Lower lobe of right lung (tissue), 2 donors: ENCODE measurements around the gene EVC2. TPM values are rescaled to one million over a fixed set of nuclear protein-coding genes. Genes with fewer than 3 reads are reported as not detected.

Experiments used
- ATAC-seq, 2 donors: fragments of 200-7000 bp; cut with Tn5 transposase; one replicate each; pipeline ENCODE4 v1.9.1; 2020 to 2022; ENCODE audit warnings: mild to moderate bottlenecking in 2 of 2, moderate library complexity in 2 of 2
- DNase-seq: peaks from one replicate; pipeline ENCODE4 v3.0.0-alpha.2; 2020
- H3K27ac ChIP-seq: fragments of 200-600 bp; one replicate; pipeline ENCODE4 v1.8.0; 2022
- H3K27me3 ChIP-seq: fragments of 200-600 bp; one replicate; pipeline ENCODE4 v1.8.0; 2022; ENCODE audit warnings: low read depth
- H3K36me3 ChIP-seq: fragments of 200-600 bp; one replicate; pipeline ENCODE4 v1.8.0; 2022; ENCODE audit warnings: mild to moderate bottlenecking
- H3K4me1 ChIP-seq: fragments of 200-600 bp; one replicate; pipeline ENCODE4 v1.8.0; 2022
- H3K4me3 ChIP-seq: fragments of 200-600 bp; one replicate; pipeline ENCODE4 v1.8.0; 2022; ENCODE audit warnings: mild to moderate bottlenecking
- H3K9me3 ChIP-seq: fragments of 200-600 bp; one replicate; pipeline ENCODE4 v1.8.0; 2022
- intact Hi-C: fragments of 100-400 bp; cut with DNase I; formaldehyde crosslinking; loops from one replicate; pipeline ENCODE4 v1.11.0; 2022
- total RNA-seq: library from RNA; stranded (reverse); fragmentation: NEBNext Ultra II Directional; extraction: Animal tissue kit (Norgen Biotek cat#: 25700); gene quantifications from one replicate; pipeline ENCODE4 v1.2.1, GENCODE V29; 2021
- TF ChIP-seq, protein P1 (sequence below): fragments of 200-600 bp; IDR thresholded peaks from one replicate; pipeline ENCODE4 v1.8.0; 2022; ENCODE audit warnings: antibody characterized with exemption, mild to moderate bottlenecking
- donor health status: DM: no; HTN: yes; CAD: no; lungs with severe emphysema.

Gene EVC2
- total RNA-seq, 1 donor from 2014 or later, result 4.9 TPM

GRCh38 chr4:5539584-5539983 lies 168.8 kb downstream of the EVC2 start:
- intact Hi-C loops, result no loop called here
- no peaks in the 10 kb centered on the region for H3K36me3 ChIP-seq
- no peaks in the 10 kb centered on the region for H3K27me3 ChIP-seq
- no peak overlapping the region for H3K4me3 ChIP-seq
- H3K9me3 ChIP-seq, result no peaks in the 10 kb centered on the region
- H3K27ac ChIP-seq, result no peak overlapping the region
- no peak for DNase-seq
- no peaks in the 10 kb centered on the region for H3K4me1 ChIP-seq
- ATAC-seq, result no peak
- TF ChIP-seq, protein P1, sequence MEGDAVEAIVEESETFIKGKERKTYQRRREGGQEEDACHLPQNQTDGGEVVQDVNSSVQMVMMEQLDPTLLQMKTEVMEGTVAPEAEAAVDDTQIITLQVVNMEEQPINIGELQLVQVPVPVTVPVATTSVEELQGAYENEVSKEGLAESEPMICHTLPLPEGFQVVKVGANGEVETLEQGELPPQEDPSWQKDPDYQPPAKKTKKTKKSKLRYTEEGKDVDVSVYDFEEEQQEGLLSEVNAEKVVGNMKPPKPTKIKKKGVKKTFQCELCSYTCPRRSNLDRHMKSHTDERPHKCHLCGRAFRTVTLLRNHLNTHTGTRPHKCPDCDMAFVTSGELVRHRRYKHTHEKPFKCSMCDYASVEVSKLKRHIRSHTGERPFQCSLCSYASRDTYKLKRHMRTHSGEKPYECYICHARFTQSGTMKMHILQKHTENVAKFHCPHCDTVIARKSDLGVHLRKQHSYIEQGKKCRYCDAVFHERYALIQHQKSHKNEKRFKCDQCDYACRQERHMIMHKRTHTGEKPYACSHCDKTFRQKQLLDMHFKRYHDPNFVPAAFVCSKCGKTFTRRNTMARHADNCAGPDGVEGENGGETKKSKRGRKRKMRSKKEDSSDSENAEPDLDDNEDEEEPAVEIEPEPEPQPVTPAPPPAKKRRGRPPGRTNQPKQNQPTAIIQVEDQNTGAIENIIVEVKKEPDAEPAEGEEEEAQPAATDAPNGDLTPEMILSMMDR, result no peak

- no peak overlapping the region for H3K4me3 ChIP-seq
- intact Hi-C loops, result no loop called here
- no peaks in the 10 kb centered on the region for H3K4me1 ChIP-seq
- no peaks in the 10 kb centered on the region for H3K9me3 ChIP-seq
- TF ChIP-seq, protein P1, result no peak
- no peaks in the 10 kb centered on the region for H3K36me3 ChIP-seq
- no peak overlapping the region for H3K27ac ChIP-seq
- DNase-seq (no peak), ATAC-seq (no peak)
- no peaks in the 10 kb centered on the region for H3K27me3 ChIP-seq
These were observed 176.3 kb downstream of the EVC2 start for GRCh38 chr4:5532100-5532499.

DNA sequence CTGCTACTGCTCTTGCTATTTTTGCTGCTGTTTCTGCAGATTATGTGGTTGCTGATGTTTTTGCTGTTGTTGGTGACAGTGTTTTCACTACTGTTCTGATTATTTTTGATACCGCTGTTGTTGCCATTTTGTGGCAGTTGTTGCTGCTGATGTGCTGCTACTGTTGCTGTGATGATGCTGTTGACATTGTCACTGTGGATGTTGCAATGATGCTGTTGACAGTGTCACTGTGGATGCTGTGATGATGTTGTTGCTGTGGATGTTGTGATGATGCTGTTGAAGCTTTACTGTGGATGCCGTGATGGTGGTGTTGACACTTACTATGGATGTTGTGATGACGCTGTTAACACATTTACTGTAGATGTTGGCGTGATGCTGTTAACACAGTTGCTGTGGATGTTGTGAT lies 180.3 kb downstream of the EVC2 start:
- Histone ChIP-seq H3K27ac (no peak overlapping the region), H3K27me3 (no peaks in the 10 kb centered on the region), H3K9me3 (no peaks in the 10 kb centered on the region), H3K4me1 (no peaks in the 10 kb centered on the region), H3K4me3 (no peak overlapping the region), H3K36me3 (no peaks in the 10 kb centered on the region)
- intact Hi-C loops, result no loop called here
- DNase-seq (no peak), ATAC-seq (no peak)
- TF ChIP-seq, protein P1, result no peak

DNA sequence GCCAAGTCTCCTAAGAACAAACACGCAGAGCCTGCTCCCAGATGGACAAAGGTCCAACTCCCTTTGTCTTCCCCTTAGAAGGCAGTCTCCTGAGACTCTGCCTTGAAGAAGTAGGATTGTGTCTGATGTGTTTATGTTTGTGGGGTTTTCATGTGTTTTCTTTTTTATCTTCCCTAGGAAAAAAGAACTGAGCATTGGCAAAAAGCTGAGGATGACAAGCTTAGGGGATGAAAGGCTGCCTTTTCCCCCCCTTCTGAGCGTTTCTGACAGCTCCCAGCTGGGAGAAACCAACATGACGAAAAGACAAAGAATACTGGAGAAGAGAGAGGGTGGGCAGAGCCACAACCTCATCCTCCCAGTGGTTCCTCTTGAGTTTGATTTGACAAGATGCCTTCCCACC lies 181.1 kb downstream of the EVC2 start:
- no peaks in the 10 kb centered on the region for H3K36me3 ChIP-seq
- H3K4me1 ChIP-seq, result no peaks in the 10 kb centered on the region
- intact Hi-C loops, result no loop called here
- ATAC-seq (no peak), DNase-seq (no peak)
- H3K9me3 ChIP-seq, result no peaks in the 10 kb centered on the region
- H3K27me3 ChIP-seq, result no peaks in the 10 kb centered on the region
- TF ChIP-seq, protein P1, result no peak
- no peak overlapping the region for H3K4me3 ChIP-seq
- H3K27ac ChIP-seq, result no peak overlapping the region

- Histone ChIP-seq H3K4me3 (no peak overlapping the region), H3K36me3 (no peaks in the 10 kb centered on the region), H3K9me3 (no peaks in the 10 kb centered on the region), H3K27me3 (no peaks in the 10 kb centered on the region), H3K4me1 (no peaks in the 10 kb centered on the region), H3K27ac (no peak overlapping the region)
- ATAC-seq (no peak), DNase-seq (no peak)
- TF ChIP-seq, protein P1, result no peak
- intact Hi-C loops, result no loop called here
These were observed 182.1 kb downstream of the EVC2 start for GRCh38 chr4:5526080-5526846.
